ENCODE data around the gene WDR31. TPM values are rescaled to one million over a fixed set of nuclear protein-coding genes. Genes with fewer than 3 reads are reported as not detected.

Gene WDR31
- polyA plus RNA-seq, 3 donors: 0.05 to 0.11 TPM; not detected in 1

DNA sequence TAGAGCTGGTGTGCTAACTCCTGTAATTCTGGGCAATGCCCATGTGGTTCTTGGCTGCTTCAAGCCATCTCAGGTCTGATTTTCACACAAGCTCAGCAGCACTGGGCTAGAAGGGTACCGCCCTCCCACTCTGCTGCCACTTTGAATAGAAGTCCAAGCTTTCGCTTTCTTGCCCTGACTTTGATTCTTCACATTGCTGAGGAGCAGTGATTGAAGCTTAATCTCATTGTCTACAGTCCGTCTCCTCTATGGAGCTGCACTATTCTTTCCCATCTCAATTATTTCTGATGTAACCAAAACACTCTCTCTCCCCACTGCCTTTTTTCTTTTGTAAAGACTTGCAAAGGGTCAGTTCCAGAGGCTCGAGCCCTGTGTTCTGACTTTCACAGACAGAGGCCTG lies 24.0 kb downstream of the WDR31 start:
- TF ChIP-seq, protein P1, sequence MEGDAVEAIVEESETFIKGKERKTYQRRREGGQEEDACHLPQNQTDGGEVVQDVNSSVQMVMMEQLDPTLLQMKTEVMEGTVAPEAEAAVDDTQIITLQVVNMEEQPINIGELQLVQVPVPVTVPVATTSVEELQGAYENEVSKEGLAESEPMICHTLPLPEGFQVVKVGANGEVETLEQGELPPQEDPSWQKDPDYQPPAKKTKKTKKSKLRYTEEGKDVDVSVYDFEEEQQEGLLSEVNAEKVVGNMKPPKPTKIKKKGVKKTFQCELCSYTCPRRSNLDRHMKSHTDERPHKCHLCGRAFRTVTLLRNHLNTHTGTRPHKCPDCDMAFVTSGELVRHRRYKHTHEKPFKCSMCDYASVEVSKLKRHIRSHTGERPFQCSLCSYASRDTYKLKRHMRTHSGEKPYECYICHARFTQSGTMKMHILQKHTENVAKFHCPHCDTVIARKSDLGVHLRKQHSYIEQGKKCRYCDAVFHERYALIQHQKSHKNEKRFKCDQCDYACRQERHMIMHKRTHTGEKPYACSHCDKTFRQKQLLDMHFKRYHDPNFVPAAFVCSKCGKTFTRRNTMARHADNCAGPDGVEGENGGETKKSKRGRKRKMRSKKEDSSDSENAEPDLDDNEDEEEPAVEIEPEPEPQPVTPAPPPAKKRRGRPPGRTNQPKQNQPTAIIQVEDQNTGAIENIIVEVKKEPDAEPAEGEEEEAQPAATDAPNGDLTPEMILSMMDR (IDR thresholded peaks at IDR 0.05): no peak
- H3K36me3 Mint-ChIP-seq: no peaks in the 10 kb centered on the region
- H3K4me2 ChIP-seq (replicated peaks; ENCODE audit: extremely low read depth, low read length, poor library complexity, severe bottlenecking): no peak overlapping the region
- peaks cover 0 to 2% (median 0%) of the 10 kb centered on the region in 7 donors for H3K9me3 Mint-ChIP-seq
- H3K27ac ChIP-seq (ENCODE audit: low read depth in 1 of 2, low read length in 2 of 2): no peak overlapping the region
- no peaks in the 10 kb centered on the region for H3K27me3 ChIP-seq (ENCODE audit: control insufficient read depth in 2 of 2, insufficient read depth in 2 of 2, low read length in 2 of 2)
- H3K9me3 ChIP-seq (replicated peaks in 1 of 2; ENCODE audit: control insufficient read depth in 1 of 2, insufficient read depth in 1 of 2, low read length in 2 of 2): no peaks in the 10 kb centered on the region
- no peak for DNase-seq
- H3K9ac ChIP-seq (ENCODE audit: insufficient read depth, low read length, poor library complexity, severe bottlenecking): no peak overlapping the region
- H4K20me1 ChIP-seq (ENCODE audit: insufficient read depth, low read length): no peaks in the 10 kb centered on the region
- no peaks in the 10 kb centered on the region for H3K4me1 ChIP-seq (ENCODE audit: control insufficient read depth in 1 of 2, insufficient read depth in 2 of 2, low read length in 2 of 2)
- H3K36me3 ChIP-seq (replicated peaks in 1 of 2; ENCODE audit: control insufficient read depth in 1 of 2, insufficient read depth in 2 of 2, low read length in 2 of 2): no peaks in the 10 kb centered on the region
- H3K27ac Mint-ChIP-seq: peak overlapping the region in 1 of 7 donors; percentile 33
- intact Hi-C loops (cut with micrococcal nuclease): no loop called here
- H3K79me2 ChIP-seq (ENCODE audit: insufficient read depth, low read length): no peaks in the 10 kb centered on the region
- H3K27me3 Mint-ChIP-seq (ENCODE audit: low read depth in 3 of 3): no peaks in the 10 kb centered on the region
- no peak overlapping the region for H3K4me3 ChIP-seq (replicated peaks in 1 of 3; ENCODE audit: low read depth in 2 of 3, low read length in 3 of 3)
- 96% methylated on average over 3 of the region's 4 CpGs for WGBS (ENCODE audit: insufficient coverage)
- no peak overlapping the region for H3K4me3 Mint-ChIP-seq
- no peak overlapping the region for H2AFZ ChIP-seq (ENCODE audit: insufficient read depth, low read depth, low read length, poor library complexity, severe bottlenecking)
- no peaks in the 10 kb centered on the region for H3K4me1 Mint-ChIP-seq

DNA sequence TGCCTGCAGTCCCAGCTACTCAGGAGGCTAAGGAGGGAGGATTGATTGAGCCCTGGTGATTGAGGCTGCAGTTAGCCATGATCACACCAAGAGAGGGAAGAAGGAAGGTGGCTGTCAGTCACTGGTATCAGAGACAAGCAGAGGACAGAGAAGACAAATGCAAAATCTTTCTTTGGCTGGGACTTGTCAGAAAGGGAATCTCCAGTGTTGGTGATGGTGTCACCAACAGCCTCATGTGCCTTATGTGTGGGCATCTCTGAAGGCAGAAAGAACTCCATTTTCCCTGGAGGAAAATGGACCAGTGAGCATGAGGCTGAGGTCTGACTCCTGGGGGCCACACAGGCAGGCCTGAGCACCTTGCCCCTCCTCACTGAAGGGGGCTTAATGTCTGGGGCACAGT lies 24.8 kb downstream of the WDR31 start:
- Histone ChIP-seq H3K4me3 (replicated peaks in 1 of 3; ENCODE audit: low read depth in 2 of 3, low read length in 3 of 3) (no peak overlapping the region), H2AFZ (ENCODE audit: insufficient read depth, low read depth, low read length, poor library complexity, severe bottlenecking) (no peak overlapping the region), H3K79me2 (ENCODE audit: insufficient read depth, low read length) (no peaks in the 10 kb centered on the region), H3K27me3 (ENCODE audit: control insufficient read depth in 2 of 2, insufficient read depth in 2 of 2, low read length in 2 of 2) (no peaks in the 10 kb centered on the region), H3K27ac (ENCODE audit: low read depth in 1 of 2, low read length in 2 of 2) (no peak overlapping the region), H3K9ac (ENCODE audit: insufficient read depth, low read length, poor library complexity, severe bottlenecking) (no peak overlapping the region), H3K4me2 (replicated peaks; ENCODE audit: extremely low read depth, low read length, poor library complexity, severe bottlenecking) (no peak overlapping the region), H3K36me3 (replicated peaks in 1 of 2; ENCODE audit: control insufficient read depth in 1 of 2, insufficient read depth in 2 of 2, low read length in 2 of 2) (no peaks in the 10 kb centered on the region), H4K20me1 (ENCODE audit: insufficient read depth, low read length) (no peaks in the 10 kb centered on the region), H3K9me3 (replicated peaks in 1 of 2; ENCODE audit: control insufficient read depth in 1 of 2, insufficient read depth in 1 of 2, low read length in 2 of 2) (no peaks in the 10 kb centered on the region), H3K4me1 (ENCODE audit: control insufficient read depth in 1 of 2, insufficient read depth in 2 of 2, low read length in 2 of 2) (no peaks in the 10 kb centered on the region)
- Mint-ChIP-seq H3K9me3 (peaks cover 0 to 2% (median 0%) of the 10 kb centered on the region in 7 donors), H3K4me1 (no peaks in the 10 kb centered on the region), H3K4me3 (no peak overlapping the region), H3K27me3 (ENCODE audit: low read depth in 3 of 3) (no peaks in the 10 kb centered on the region), H3K36me3 (no peaks in the 10 kb centered on the region), H3K27ac (no peak overlapping the region)
- no peak for DNase-seq
- TF ChIP-seq, protein P1 (IDR thresholded peaks at IDR 0.05): no peak
- intact Hi-C loops (cut with micrococcal nuclease): no loop called here

Data from CD14-positive monocyte (primary cell).